HG02973 (cell line): ENCODE measurements around the gene CRYBB1.

Experiments used
- ATAC-seq: cut with Tn5 transposase; IDR thresholded peaks from one replicate; pipeline ENCODE4 v1.9.1; 2021; ENCODE audit warnings: moderate library complexity; ENCODE audit not compliant: unreplicated experiment

Gene CRYBB1

DNA sequence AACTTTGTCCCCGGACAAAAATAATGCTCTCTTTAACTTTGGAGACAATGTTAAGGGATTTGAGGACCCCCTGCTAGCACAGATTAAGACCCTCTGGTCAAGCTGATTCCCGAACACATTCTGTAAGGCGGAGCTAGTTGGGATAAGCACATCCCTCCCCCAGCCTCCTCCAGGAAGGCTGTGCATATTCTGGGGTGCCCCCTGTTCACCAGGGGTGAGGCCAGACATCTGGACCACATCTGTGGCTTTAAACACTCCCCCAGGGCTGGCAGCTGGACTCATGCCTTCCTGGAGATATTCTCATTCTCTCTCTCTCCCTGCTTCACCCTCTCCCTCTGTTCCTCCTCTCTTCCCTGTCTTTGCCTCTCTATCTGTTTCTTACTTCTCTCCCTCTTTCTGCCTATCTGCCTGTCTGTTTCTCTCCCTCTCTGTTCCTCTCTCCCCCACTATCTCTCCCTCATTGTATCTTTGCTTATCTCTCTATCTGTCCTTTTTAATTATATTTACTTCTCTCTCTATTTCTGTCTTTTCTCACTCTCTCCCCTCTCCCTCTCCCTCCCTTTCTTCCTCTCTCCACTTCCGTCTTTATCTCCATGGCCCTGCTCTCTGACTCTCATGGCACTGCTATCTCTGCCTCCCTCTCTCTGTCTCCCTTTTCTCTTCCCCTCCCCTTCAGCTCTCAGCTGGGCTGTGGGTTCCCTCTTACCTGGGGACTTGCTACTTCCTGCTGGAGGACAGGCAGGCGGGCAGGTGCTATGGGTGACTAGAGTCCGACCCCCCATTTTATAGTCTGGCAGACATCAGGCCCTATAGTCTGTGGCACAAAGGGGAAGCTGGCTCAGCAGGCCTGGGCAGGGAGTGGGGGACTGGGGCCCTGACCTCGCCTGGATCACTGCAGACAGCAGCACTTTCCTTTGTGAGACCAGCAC, at the start of gene CRYBB1:
Gene CRYBB1 (minus strand): TSS at position 757 of the 929 bp plus-strand sequence. CDS start 1,708 bp downstream, outside the sequence.
- no peak for ATAC-seq

DNA sequence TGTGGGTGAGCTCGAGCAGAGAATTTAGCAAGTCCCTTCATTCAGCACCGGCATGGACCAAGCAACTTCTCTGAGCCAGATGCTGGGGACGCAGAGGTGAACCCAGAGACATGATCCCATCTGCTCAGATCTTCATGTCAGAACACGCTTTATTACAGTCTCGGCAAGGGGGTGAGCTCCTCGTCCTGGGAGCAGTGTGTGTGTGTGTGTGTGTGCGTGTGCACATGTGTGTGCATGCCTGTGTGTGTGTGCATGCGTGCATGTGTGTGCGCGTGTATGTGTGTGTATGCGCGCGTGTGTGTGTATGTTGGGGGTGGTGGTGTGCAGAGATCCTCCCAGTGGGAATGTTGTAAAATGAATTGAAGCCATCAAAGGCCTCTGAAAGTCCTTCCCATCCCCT, 49.3 kb upstream of the CRYBB1 start:
- ATAC-seq, result no peak

DNA sequence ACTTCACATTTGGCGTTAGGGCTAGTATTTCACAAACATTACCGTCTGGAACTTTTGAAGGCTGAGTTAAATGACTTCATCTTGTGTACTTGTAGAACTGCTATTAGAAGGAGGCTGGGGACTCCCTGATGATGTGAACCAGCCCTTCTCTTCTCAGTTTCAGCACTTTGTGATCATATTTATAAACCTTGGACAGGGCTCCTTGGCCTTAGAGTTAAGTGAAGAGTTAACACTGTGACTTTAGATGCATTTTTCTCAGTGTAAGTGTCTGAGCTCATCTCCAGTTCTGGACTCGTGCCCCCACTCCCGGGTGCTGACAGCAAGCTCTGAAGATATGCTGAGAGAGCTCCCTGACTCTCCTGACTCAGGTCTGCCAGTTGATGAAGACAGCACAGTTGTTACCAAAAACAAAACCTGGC, 48.0 kb upstream of the CRYBB1 start:
- ATAC-seq, result peak; percentile 29

DNA sequence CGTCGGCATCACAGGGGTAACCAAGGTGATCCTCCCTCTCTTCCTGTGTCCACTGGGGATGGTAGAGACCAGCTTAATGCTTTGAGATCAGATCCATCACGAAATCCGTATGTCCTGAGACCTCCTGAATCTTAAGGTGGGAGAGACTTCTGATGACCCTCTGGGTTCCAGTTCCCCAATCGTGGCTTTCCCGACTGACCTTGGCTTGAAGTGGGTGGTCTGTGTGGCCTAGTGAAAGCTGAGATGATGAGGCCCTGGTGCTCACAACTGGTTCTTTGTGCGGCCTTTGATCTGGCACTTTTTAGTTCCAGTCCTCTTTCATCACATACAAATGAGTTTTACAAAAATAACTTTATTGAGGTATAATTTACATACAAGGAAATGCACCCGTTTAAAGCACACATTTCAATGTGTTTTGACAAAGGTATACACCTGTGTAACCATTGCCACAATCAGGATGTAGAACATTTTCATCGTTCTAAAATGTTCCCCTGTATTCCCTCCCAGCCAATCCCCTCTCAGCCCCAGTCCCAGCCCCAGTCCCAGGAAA, 45.6 kb upstream of the CRYBB1 start:
- ATAC-seq, result no peak

DNA sequence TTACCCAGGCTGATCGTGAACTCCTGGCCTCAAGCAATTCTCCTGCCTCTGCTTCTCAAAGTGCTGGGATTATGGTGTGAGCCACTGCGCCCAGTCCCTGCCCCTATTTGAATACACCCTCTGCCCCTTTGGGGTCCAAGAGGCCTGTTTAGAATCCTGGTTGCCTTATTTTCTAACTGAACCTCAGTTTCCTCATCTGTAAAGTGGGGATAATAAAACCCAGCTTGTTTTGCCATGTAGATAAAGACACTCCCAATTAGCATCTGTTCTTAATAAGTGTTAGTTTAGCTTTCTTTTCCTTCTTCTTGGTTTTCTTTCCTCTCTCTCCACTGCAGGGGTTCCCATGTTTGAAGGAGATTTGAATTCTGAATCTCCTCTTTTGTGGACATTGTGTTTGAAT, 44.3 kb upstream of the CRYBB1 start:
- no peak for ATAC-seq

DNA sequence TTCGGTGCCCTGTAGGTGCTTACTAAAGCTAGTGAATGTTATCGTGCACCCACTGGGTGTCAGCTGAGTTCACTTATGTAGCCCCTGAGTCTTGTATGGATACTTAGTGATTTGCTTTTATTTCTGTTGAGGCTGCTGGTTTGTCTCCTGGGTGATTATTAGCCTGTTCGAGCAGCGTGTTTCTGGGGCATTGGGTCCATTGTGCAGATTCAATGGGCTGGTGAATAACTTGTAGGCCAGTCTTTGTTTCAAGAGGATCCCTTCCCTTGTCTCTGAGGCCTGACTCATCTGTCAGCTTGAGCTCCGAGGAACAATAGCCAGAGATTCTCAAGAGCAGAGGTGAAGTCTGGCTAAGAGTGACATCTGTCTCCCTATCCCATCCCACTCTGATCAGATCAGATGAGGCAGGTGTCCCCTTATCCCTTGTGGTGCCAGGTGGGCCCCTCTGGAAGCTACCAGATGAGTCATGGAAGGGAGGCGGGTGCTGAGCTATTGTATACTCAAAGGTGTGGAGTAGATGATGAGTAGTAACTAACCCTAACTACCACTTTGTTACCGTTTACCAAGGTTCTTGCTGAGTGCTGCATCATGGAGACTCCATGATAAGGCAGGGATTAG, 43.2 kb upstream of the CRYBB1 start:
- no peak for ATAC-seq

DNA sequence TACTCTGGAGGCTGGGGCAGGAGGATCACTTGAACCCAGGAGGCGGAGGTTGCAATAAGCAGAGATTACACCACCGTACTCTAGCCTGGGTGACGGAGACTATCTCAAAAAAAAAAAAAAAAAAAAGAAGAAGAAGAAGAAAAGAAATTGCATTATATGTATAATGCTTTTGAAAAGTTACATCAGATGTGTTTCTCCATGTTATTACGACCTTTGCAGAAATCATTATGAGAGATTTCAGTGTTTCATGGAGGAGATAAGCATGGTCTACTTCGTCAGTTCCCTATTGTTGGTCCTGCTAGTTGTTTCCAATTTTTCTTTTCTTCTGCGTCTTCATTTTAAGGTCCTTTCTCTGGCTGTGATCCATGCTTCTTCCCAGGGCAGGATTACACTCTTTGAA, 42.5 kb upstream of the CRYBB1 start:
- ATAC-seq, result no peak

DNA sequence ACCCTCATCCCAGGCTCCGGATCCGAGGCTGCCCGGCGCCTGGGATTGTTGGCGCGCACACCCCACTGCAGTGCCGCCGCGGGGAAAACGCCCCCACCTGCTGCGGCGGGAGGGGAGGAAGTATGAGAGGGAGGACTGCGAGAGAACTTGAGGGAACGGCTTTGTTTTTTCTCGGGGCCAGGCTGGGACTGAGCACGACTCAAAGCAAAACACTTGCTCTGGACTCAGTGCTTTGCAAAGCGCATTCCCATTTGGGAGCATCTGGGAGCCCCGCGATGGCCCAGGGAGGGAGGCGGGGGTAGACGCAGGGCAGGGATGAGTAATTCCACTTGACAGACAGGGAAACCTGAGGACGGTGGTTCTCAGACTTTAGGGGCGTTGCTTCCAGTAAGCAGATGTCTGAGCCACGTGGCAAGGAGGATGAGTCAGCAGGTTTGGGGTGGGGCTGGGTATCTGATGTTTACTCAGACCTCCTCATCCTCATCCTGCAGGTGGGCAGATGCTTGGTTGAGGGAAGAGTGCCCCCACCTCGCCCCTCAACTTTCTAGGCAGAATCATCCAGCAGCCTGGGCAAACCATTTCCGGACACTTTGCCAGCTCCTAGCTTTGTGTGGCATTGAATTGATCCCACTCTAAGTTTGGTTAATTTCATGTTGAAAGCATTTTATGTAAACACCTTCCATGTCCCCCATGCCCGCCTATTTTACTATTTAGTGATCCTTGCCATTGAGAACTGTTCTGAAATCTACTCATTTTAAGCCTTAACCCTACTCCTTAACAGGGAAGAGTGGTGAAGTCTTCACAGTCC, 41.0 kb upstream of the CRYBB1 start:
- ATAC-seq, result peak; percentile 60

DNA sequence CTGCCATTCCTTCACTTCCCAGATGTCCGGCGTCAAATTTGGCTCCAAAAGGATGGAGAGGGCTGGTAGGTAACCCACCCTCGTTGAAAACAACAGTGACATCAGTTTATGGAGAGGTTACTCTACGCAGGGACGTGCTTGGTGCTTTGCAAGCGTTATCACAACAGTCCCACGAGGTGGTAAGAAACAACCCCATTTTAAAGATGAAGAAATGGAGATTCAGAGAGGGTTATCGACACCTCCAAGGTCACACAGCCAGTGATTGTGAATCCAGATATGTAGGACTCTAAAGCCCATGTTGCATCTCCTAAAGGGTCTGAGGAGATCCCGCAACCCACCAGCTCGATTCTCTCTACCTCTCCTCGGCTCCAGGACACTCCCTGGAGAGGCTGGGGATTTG, 40.3 kb upstream of the CRYBB1 start:
- no peak for ATAC-seq

DNA sequence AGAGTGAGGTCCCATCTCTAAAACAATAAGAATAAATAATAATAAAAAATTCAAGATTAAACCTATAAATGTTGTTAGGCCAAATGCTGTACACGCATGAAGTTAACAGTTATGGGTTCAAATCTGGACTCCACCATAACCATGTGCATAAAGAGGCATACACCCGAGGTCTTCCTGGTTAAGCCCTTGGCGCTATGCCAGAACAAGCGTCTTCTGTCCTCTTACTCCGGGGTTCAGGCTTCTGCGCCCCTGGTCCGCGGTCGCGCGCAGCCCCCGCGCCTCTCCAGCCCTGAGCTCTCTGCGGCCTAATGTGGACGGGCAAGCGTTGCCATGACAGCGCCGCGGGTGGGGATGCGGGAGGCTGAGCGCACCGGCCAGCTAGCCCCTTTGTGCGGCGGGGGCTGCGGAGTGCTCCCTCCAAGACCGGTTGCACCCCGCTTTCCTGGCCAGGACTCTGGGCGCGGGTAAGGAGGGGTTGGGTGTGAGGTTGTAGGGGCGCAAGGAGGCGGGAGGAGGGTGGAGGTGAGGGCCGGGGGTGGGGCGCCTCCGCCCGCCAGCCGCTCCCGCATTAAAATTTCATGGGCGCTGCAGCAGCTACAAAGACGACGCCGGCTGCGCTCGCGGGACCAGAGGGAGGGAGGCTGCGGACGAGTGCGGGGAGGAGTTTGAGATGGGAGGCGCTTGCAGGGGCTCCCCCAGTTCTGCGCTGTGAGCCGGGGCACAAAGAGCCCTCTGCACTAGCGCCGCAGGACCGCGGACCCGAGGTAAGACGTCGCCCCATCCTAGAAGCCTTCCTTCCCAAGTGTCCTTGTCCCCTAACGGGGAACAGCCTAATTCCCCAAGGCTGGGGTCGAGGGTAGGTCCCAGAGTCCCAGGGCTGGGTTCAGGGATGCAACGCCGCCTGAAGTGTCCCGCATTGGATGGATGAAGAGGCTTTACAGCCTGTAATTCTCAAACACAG, 39.3 kb upstream of the CRYBB1 start, which contains the start of gene MIAT:
Gene MIAT (plus strand): TSS at position 698 of the 961 bp plus-strand sequence.
- ATAC-seq, result no peak

DNA sequence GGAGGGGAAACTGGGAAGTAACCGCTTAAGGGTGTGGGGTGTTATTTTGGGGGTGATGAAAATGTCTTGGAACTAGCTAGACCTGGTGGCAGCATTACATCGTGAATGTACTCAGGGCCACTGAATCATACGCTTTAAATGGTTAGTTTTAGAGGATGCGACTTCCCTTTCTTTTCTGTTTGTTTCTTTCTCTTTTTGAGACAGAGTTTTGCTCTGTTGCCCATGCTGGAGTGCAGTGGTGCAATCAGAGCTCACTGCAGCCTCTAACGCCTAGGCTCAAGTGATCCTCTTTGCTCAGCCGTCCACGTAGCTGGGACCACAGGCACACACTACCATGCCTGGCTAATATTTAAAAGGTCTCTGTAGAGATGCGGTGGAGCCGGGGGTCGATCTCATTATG, 34.0 kb upstream of the CRYBB1 start:
- ATAC-seq, result no peak

DNA sequence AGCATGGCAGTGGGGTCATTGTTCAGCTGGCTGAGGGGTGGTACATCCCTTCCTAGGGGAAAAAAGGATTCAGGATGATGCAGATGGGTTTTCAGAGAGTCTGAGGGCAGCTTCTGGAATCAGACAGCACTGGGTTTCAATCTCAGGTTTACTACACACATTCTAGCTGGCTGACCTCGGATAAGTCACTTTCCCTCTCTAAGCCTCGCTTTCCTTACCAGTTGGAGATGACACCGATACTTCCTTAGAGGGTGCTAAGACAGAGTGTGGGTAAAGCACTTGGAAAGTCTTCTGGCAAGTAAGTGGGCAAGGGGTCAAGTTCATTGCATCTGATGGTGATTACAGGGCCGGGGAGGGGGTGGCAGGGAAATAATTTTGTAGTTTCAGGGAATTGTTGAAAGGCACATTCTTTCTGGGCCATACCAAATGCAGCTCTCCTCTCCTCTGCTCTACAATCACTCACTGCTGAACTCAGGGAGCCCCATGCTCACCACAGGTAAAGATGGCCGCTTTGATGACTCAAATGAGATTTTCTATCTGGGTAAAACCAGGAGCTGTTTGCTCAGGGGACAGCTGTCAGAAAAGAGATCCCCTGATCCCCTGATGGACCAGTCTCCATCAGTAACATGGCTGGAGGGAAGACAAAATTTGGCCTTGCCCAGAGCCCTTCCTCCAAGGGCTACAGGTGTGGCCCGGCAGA, 33.0 kb upstream of the CRYBB1 start:
- no peak for ATAC-seq

DNA sequence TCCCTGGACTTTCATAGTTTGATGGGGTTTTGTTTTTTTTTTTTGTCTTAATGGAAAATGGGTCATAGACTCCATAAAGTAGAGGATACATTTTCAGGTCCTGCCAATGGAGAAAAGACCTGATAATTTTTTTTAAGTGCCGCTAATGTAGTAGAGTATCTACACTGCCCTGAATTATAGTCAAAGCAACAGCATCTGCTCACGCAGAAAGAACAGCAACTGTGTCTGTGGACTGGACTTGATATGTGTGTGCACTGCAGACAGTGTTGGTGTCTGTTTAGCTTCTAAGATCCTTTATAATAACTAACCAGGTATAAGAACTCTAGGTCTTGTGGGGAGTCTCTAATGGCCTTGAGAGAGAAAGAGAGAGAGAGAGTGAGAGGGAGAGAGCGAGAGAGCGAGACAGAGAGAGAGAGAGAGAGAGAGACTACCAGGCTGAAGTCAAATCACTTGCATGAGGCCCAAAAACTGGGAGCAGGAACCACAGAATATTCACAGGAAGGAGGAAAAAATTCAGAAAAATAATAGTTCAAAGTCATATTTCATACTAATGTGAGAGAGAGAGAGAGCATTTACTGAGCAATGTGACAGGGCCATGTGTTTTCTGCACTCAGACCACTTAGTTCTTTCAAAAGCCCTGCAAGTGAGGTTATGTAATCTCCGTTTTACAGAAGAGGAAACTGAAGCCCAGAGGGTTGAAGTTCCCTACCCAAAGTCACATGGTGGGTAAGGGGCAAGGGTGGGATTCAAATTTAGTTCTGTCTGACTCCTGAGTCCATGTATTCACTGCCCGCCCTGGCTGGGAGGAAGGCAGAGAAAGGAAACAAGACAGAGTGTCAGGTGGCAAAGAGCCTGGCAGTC, 30.9 kb upstream of the CRYBB1 start:
- no peak for ATAC-seq

DNA sequence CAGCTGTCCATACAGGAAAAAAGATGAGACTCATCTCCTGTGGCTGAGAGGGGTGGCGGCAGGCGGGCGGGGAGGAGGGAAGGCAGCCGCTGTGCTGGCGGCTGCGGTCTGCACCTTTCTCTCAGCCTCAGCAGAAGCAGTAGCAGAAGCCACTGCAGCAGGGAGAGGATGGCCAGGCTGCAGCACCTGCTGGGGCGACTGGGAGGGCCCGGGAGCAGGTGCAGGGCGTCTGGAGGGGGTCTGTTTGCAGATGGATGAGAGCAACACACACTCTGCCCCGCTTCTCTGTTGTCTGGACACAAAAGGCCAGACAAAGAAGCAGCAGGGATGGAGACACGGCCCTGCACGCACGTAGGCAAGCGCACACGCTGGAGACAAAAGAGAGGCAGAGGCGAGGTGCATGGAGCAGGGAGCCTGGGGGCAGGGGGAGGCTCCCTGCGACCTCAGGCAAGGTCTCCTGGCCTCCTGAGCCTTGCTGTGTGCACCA, 30.2 kb upstream of the CRYBB1 start:
- ATAC-seq, result no peak

DNA sequence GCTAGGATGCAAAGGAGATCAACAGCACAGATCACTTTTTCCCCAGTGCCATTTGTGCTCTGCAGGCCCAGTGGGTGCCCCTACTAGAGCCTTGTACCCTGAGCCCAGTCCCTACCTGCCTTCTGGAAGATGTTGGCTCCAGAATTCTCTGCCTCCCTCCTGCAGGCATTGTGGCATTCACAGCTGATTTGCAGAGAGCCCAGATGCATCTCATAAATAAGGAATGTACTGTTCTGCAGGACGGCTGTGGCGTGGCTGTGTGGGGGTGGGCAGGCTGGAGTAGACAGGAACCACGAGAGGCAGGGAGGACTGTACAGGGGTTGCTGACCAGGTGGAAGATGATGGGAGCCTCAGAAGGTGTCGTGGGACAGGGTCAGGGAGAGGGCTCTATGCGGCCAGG, 28.3 kb upstream of the CRYBB1 start:
- no peak for ATAC-seq

DNA sequence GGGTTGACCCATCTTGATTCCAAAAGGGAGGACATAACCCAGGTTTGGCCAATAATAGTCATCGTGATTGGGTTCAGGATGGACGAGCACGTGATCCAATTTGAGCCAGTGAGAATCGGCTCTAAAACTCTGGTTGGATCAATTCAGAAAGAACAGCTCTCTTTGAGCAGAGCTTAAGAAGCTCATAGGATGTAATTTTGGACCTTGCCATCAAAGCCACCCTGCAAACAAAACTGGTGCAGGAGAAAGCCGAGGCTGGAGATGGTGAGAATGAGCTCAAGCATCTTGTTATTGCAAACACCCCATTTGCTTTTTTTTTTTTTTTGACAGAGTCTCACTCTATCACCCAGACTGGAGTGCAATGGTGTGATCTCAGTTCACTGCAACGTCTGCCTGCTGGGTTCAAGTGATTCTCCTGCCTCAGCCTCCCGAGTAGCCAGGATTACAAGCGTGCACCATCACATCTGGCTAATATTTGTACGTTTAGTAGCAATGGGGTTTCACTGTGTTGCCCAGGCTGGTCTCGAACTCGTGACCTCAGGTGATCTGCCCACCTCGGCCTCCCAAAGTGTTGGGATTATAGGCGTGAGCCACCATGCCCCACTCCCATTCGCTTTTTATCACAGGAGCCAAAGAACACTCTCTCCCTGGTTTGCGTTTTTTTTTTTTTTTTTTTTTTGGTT, 25.7 kb upstream of the CRYBB1 start:
- ATAC-seq, result no peak
